GM04503 (cell line): ENCODE results near the gene FOXO1.
A peak's percentile ranks its signal among the peaks of the same experiment; 100 is the strongest.
"Not testable (repeated sequence)": the region's sequence is repeated elsewhere in the genome, so short reads cannot be mapped to it uniquely, and the experiment has no call there.

Experiments
- DNase-seq: peaks from one replicate; pipeline ENCODE4 v3.0.0-alpha.2; 2012; ENCODE audit warnings: low read depth

The FOXO1 gene

GRCh38 chr13:40666045-40666932 is at the start of gene FOXO1:
TSS of gene FOXO1 (minus strand) at chr13:40666641. CDS start at chr13:40666212, 429 bp downstream.
- peak; percentile 27 for DNase-seq

- not testable (repeated sequence) for DNase-seq
These were observed 48.0 kb upstream of the FOXO1 start for GRCh38 chr13:40714433-40714832.

- DNase-seq, result no peak
These were observed 40.0 kb upstream of the FOXO1 start for GRCh38 chr13:40706439-40706838.

- no peak for DNase-seq
These were observed 31.3 kb upstream of the FOXO1 start for GRCh38 chr13:40697711-40698110.

GRCh38 chr13:40694426-40694825 is 28.0 kb upstream of the FOXO1 start:
- DNase-seq, result no peak

- DNase-seq, result no peak
These were observed 26.5 kb upstream of the FOXO1 start for GRCh38 chr13:40692946-40693345.

GRCh38 chr13:40688781-40689180 is 22.3 kb upstream of the FOXO1 start:
- no peak for DNase-seq

- no peak for DNase-seq
These were observed 16.2 kb upstream of the FOXO1 start for GRCh38 chr13:40682449-40683240.

GRCh38 chr13:40681341-40682146 is 15.1 kb upstream of the FOXO1 start:
- DNase-seq, result no peak

- DNase-seq, result no peak
These were observed 14.3 kb upstream of the FOXO1 start for GRCh38 chr13:40680659-40681323.

- no peak for DNase-seq
These were observed 13.1 kb upstream of the FOXO1 start for GRCh38 chr13:40679480-40679985.

GRCh38 chr13:40677064-40677463 is 10.6 kb upstream of the FOXO1 start:
- DNase-seq, result no peak

- DNase-seq, result no peak
These were observed 9.6 kb upstream of the FOXO1 start for GRCh38 chr13:40676007-40676406.

- DNase-seq, result no peak
These were observed 7.0 kb upstream of the FOXO1 start for GRCh38 chr13:40673414-40673813.

- no peak for DNase-seq
These were observed 6.4 kb upstream of the FOXO1 start for GRCh38 chr13:40672765-40673397.

- DNase-seq, result no peak
These were observed 5.7 kb upstream of the FOXO1 start for GRCh38 chr13:40671956-40672764.

GRCh38 chr13:40670307-40670706 is 3.9 kb upstream of the FOXO1 start:
- DNase-seq, result no peak

- no peak for DNase-seq
These were observed 1.9 kb upstream of the FOXO1 start for GRCh38 chr13:40668335-40668734.

GRCh38 chr13:40667622-40667978 is 1.2 kb upstream of the FOXO1 start:
- no peak for DNase-seq

GRCh38 chr13:40666933-40667621 is 636 bp upstream of the FOXO1 start:
- no peak for DNase-seq
